GM19452 (cell line): Measurements from ENCODE around the gene CEMIP.

Experiments
- ATAC-seq: cut with Tn5 transposase; IDR thresholded peaks from one replicate; pipeline ENCODE4 v1.9.1; 2021; ENCODE audit not compliant: unreplicated experiment

The CEMIP gene

DNA sequence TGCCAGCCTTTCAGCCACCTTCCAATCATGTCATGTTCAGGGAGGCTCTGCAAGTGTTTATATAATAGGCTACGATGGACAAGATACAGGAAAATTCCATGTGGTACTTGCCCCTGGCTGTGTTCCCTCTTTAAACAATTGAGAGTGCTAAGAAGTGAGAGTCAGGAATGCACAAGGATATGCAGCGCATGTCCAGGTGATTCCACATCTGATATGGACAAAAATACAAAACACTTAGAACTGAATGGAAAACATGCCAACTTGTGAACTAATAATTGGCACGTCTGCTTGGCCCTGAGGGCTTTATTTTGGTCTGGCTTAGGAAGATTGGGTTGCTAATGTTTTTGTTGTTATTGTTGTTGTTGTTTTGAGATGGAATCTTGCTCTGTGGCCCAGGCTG, 100.9 kb downstream of the CEMIP start:
- ATAC-seq: no peak

- no peak for ATAC-seq
Measured at GRCh38 chr15:80883641-80884040, 104.5 kb downstream of the CEMIP start.

GRCh38 chr15:80885016-80885579, 105.9 kb downstream of the CEMIP start:
- no peak for ATAC-seq

GRCh38 chr15:80887148-80887547, 108.0 kb downstream of the CEMIP start:
- ATAC-seq: no peak

GRCh38 chr15:80888846-80889245, 109.7 kb downstream of the CEMIP start:
- no peak for ATAC-seq

- no peak for ATAC-seq
Measured at GRCh38 chr15:80890341-80891005, 111.3 kb downstream of the CEMIP start.

DNA sequence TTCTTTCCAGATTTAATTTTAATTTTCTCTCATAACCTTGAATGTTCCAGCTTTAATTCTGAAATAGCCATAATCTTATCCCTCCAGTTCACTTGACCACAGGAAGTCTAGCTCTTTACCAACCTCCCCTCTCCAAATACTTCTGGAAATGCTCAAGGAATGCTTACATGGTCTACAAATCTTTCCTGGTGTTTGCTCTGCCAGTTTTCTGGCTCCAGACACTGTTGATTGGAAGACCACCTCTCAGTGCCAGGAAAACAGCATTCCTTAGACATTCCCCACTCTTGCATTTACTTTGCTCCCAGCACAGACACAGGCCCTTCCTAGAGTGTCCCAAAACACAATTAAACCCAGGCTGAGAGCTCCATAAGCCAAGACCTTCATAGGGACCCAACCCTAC, 111.8 kb downstream of the CEMIP start:
- no peak for ATAC-seq

DNA sequence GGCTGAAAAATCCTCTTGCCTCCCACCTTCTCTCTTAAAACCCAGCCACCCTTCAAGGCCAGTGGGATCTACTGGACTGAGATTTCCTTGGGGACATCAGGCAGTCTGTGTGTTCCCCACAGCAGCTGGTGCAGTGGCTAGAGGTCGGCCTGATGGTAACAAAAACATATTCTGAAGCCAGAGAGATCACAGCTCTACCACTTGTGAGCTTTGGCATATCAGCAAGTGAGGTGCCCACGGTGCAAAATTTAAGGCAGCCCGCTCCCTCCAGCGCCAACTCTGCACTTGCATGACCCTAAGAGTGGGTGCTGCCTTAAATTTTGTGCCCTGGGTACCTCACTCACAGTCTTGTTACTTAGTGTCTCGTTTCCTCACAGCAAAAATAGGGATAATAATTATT, 113.2 kb downstream of the CEMIP start:
- no peak for ATAC-seq

GRCh38 chr15:80893777-80894176, 114.6 kb downstream of the CEMIP start:
- no peak for ATAC-seq

DNA sequence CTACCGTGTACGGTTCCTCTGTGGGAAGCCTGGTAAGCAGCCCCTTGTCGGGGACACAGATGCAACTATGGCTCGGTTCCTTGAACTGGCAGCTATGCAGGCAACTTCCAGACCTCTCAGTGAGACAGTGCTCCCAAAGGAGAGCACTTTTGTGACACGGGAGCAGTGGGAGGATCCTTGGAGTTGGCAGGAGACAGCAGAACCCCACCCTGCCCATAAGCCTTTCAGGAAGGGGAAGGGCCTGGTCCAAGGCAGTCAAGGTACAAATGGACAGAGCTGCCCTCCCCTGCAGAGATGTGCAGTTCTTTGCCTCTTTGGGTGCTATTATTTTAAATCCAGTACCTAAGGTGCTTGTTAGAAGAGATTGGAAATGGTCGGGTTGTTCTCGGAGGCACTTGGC, 115.9 kb downstream of the CEMIP start:
- ATAC-seq: no peak

DNA sequence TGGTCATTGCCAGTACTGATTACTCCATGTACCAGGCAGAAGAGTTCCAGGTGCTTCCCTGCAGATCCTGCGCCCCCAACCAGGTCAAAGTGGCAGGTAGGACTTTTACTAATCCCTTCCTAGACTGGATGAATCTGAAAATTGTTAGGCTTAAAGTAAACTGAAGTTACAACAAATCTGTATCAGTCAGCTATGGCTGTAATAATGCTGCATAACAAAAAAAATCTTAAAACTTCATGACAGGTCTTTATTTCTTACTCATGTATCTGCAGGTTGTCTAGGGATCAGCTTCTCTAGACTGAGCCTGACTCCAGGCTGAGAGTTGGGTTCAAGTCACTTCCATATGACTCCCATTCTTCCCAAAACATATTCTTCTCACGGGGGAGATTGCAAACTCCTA, 116.8 kb downstream of the CEMIP start:
- ATAC-seq: no peak

GRCh38 chr15:80898040-80898439, 118.9 kb downstream of the CEMIP start:
- no peak for ATAC-seq

- ATAC-seq: no peak
Measured at GRCh38 chr15:80902298-80902801, 123.2 kb downstream of the CEMIP start.

GRCh38 chr15:80904998-80905397, 125.8 kb downstream of the CEMIP start:
- no peak for ATAC-seq

DNA sequence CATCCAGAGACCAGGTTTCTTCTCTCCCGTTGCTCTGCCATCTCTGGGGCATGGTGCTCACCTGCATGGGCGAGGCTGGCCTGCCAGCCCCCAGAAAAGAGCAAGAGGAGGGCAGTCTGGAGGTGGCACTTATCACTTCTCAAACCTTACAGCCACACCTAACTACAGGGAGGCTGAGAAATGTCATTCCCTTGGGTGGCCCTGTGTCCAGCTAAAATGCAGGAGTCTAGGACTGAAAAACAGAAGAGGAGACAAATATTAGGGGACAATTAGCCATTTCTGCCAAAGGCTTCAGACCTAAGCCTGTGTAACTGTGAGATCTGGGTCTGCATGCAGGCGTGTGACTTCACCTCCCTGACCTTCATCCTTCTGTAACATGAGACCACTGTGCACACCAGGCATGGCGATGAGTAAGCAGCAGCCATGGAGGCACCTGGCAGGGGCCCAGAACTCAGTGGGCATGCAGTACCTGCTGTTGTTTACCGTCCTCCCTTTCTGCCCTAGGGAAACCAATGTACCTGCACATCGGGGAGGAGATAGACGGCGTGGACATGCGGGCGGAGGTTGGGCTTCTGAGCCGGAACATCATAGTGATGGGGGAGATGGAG, 127.1 kb downstream of the CEMIP start:
- no peak for ATAC-seq

DNA sequence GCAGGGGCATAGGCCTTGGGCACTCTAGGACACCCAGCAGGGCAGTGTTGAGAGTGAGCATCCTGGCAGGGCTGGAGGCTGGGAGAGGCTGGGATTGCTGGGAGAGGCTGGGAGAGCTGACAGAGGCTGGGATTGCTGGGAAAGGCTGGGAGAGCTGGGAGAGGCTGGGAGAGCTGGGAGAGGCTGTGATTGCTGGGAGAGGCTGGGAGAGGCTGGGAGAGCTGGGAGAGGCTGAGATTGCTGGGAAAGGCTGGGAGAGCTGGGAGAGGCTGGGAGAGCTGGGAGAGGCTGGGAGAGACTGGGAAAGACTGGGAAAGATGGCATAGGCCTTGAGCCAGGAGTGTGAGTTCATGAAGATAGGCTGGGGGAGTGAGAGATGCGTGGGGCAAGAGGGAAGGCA, 132.7 kb downstream of the CEMIP start:
- ATAC-seq: no peak

GRCh38 chr15:80912673-80913072, 133.5 kb downstream of the CEMIP start:
- no peak for ATAC-seq

GRCh38 chr15:80913541-80913940, 134.4 kb downstream of the CEMIP start:
- ATAC-seq: no peak

- no peak for ATAC-seq
Measured at GRCh38 chr15:80915472-80915871, 136.3 kb downstream of the CEMIP start.

- ATAC-seq: no peak
Measured at GRCh38 chr15:80916056-80916455, 136.9 kb downstream of the CEMIP start.

DNA sequence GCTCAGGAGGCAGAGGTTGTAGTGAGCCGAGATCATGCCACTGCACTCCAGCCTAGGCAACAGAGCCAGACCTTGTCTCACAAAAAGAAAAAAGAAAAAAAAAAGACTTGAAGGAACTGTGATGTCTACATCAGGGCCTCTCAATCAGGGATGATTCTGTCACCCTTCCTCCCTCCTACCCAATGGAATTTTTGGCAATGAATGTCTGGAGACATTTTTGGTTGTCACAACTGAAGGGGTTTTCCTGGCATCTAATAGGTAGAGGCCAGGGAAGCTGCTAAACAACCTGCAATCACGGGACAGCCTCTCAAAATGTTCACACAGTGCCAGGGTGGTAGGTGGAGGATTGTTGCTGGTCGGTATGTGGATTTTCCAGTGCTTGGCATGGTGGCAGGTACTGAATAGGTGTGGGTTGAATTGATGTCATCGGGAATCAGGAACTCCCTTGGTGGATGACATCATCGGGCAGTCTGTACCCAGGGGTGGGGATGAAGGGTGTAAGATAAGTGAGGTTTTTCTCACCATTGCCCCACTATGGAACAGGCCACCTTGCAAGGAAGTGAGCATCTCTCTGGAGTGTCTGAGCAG, 139.1 kb downstream of the CEMIP start:
- no peak for ATAC-seq

DNA sequence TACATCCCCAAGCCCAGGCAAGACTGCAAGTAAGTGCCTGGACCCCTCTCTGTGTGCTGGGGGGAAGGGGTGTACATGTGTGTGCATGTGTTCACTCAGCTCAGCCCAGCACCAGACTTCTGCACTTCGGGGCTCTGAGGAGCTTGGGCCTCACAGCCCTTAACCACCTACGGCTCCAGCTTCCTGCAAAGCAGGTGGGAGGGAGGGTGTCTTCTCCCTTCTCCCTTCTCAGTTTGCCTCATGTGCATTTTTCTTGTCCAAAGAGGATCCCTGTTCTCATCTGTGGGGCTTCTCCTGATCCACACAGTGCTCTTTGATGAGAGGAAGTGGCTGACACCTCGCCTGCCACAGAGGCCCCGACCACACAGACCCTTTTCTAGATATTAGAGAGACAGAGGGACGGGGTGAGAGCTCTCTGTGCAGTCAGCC, 141.1 kb downstream of the CEMIP start:
- ATAC-seq: no peak
